Activated naive CD8-positive, alpha-beta T cell treated with anti-CD3 and anti-CD28 coated beads, Interleukin-2, amount 50 U/mL, for 16 hours (primary cell): ENCODE results near the gene UBE2G2.

Experiments used
- DNase-seq: peaks from one replicate; pipeline ENCODE4 v3.0.0-alpha.2; 2020; ENCODE audit warnings: low read depth, low spot score

The UBE2G2 gene

GRCh38 chr21:44750675-44751025, 51.0 kb downstream of the UBE2G2 start:
- DNase-seq = no peak

GRCh38 chr21:44749759-44750674, 51.6 kb downstream of the UBE2G2 start:
- no peak for DNase-seq

GRCh38 chr21:44749116-44749758, 52.4 kb downstream of the UBE2G2 start:
- no peak for DNase-seq

- no peak for DNase-seq
Observed at GRCh38 chr21:44748621-44749020, 53.0 kb downstream of the UBE2G2 start.

- DNase-seq = no peak
Observed at GRCh38 chr21:44742418-44743153, 59.0 kb downstream of the UBE2G2 start.

GRCh38 chr21:44741921-44742320, 59.7 kb downstream of the UBE2G2 start:
- no peak for DNase-seq

GRCh38 chr21:44740742-44741141, 60.9 kb downstream of the UBE2G2 start:
- DNase-seq = no peak

DNA sequence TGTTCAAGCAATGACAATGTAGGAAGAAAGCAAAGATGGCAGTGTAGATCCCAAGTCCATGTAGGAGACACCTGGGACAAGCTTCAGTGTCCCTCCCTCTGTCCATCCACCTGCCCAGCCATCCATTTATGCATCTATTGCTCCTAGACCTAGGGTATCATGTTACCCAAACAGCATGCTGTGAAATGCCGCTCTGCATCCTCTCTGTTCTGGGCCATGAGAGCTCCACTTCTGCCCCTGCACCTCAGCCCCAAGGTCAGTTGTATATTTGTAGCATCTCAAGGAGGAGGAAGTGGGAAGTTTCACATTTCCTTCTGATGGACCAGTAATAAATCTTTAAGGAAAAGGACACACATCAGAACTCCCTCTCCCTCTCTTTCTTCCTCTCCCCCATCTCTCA, 62.3 kb downstream of the UBE2G2 start:
- DNase-seq = no peak

DNA sequence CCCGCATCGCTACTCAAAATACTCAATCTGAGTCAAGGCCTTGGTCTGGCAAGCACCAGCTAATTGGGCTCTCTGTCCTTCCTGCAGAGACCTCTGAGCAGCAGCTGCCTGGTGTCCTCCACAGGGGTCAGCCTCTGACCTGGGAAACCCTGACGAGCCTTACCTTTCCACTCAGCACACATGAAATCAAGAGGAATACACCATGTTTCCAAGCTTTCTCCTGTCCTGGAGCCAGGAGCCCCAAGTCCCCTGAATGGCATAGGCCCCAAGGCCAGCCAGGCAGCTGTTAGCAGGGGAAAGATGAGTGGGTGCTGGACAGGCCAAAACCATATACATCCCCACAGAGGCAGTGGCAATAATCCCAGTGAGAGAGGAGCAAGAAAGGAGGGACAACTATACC, 63.0 kb downstream of the UBE2G2 start:
- no peak for DNase-seq

DNA sequence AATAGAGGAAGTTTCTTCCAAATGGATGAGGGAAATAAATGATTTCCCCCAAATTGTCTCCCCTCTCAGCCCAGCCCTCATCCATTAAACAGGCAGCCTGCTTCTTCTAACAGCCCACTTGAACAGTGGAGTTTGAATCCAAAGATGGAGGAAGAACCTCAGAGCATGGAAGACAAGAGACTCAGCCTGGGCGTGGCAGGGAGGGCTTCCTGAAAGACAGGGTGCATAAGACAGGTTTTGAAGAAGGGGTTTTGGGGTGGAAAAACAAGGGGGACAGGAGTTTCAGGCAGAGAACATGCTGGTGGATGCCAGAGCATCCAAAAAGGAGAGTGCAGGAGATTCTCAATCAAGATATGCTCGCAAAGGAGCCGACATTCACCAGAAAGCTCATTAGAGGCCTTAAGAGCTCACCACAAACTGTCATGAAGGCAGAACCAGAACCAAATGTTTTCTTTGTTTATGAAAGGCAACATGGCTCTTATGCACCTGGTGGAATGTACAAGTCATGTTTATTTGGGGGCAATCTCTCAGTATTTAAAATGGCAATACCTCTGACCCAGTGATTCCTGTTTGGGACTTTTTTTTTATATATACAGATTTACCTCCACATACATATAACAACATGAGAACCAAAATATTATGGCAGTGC, 63.8 kb downstream of the UBE2G2 start:
- DNase-seq = no peak

GRCh38 chr21:44736291-44737004, 65.2 kb downstream of the UBE2G2 start:
- no peak for DNase-seq

- no peak for DNase-seq
Observed at GRCh38 chr21:44735821-44736220, 65.8 kb downstream of the UBE2G2 start.

DNA sequence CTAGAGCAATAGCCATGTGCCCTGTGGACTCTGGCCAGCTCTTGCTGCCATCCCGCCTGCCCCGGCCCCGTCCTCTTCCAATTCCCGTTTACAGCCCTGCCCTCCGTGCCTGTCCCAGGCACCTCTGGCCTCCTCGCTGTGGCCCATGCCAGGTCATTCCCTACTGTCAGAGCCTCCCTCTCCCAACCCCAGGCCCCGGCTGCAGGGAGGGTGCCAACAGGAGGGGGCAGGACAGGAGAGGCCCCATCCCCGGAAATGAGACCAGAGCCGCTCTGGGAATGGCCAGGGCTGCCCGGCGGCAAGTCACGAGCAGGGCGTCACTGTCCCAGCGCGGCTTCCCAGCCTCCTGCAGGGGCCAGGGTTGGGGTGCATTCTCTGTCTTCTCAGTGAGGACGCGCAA, 66.8 kb downstream of the UBE2G2 start:
- DNase-seq = no peak

DNA sequence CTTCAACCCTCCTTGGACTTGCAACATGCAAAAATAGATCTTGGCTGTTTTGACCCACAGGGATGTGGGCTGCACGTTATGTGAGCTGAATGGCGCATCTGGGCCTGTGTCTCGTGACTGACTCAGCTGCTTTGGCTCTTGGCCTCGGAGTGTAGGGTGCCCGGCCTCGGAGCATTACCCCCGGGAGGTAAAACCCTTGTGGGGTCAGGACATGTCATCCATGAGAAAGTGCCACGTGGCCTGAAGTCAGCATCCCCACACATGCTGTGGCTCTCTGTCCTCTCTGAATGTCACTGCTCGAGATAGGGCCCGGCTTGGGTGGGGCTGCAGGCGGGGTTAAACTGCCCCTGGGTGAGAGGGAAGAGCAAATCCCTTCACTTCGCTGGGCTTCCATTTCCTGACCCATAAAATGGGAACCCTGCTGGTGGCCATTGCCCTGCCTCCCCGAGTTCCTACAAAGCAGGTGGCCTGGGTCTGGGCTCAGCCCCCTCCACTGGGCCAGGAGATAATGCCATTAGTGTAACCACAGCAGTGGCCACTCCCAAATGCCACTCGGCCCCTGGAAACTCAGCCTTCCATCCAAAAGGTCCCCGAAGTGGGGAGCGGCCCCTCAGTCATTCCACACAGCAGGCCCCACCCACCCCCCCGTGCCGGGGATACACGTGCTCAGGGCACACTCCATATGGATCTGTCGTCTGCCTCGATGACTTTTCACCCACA, 67.4 kb downstream of the UBE2G2 start:
- DNase-seq = no peak

DNA sequence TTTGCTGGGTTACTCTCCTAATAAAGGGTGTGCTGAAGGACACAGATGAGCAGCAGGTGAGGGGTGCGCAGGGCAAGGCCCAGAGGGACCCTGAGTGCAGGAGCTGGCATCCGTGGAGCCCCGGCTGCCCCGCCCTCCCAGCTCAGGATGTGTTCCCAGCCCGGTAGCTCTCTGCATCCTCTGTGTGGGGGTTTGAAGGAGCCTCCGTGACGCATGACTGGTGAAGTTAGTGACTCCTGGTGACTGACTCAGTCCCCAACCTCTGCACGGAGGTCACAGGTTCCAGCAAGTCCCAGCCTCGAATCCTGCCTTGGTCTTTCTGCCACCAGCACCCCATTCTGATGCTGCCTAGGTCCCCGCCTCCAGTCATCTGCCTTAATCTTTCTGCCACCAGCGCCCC, 68.7 kb downstream of the UBE2G2 start:
- no peak for DNase-seq

DNA sequence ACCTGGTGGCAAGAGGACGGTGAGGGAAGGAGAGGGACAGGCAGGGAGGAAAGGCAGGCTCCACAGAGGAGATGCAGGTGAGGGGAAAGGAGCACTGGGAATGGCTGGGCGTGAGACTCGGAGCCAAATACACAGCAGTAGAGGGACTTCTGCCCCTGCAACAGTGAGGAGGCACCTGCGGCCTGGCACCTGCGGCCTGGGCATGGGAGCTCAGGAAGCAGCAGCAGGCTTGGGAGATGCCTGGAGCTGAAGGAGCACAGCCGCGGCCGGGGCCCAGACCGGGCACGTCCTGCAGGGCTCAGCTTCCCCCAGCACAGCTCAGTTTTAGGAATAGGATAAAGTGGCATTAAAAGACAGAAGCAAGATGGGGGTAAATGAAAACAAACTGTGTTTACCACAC, 69.4 kb downstream of the UBE2G2 start:
- no peak for DNase-seq

DNA sequence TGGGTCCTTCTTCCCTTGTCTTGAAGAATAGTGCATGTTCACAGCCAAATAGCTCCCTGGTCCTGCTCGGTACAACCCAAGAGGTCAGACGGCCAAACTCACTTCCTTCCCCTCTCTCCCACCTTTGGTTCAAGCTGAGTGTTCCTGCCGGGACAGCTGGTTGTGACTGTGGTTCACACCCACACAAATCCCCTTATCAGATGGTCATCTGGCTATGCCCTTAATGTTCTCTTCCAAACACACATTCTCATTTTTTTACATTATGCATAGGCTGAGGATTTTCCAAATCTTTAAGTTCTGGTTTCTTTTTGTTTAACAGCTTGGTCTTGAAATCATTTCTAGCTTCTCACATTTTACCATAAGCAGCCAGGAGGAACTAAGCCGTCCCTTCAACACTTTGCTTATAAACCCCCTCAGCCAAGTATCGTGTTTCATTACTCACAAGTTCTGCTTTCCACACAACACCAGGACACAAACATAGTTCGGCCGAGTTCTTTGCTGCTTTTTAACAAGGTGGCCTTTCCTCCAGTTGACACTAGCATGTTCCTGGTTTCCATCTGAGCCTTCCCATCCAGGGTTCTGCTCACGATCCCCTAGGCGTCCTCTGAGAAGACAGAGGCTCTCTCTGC, 70.6 kb downstream of the UBE2G2 start:
- no peak for DNase-seq

DNA sequence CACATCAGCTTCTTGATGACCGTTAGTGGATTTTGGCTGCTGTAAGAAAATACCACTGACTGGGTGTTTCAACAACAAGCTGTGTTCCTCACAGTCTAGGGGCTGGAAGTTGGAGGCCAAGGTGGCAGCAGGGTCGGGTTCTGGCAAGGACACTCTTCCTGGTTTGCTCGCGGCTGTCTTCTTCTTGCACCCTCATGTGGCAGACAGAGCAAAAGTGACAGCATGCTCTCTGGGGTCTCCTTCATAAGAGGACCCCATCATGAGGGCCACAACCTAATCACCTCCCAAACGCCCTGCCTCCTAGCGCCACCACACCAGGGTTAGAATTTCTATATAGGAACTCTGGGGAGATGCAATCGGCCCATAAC, 71.6 kb downstream of the UBE2G2 start:
- no peak for DNase-seq

GRCh38 chr21:44729336-44730027, 72.1 kb downstream of the UBE2G2 start:
- no peak for DNase-seq

DNA sequence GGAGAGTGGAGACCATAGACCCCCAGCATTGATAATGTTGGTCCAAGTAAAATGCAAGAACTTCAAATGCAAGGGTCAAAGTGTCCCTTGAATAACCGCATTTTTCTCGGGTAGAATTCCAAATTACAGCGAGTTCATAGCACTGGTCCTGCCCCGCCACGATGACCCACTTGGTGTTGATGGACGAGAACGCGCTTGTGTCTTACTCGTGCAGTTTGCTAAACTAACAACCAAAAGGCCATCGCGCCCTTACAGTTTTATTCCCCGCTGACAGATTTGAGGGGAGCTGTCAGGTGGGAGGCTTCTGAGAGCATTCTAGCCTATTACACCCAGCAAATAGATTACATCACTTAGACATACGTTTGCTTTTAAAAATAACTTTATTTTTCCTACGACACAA, 72.9 kb downstream of the UBE2G2 start:
- DNase-seq = no peak
